K562 (cell line): Measurements from ENCODE around the gene EDARADD. TPM values are rescaled to one million over a fixed set of nuclear protein-coding genes. Genes with fewer than 3 reads are reported as not detected.
A peak's percentile ranks its signal among the peaks of the same experiment; 100 is the strongest.

Experiments used
- CTBP1 ChIP-seq: fragments of 450-650 bp; IDR thresholded peaks from 2 replicates; pipeline ENCODE4 v1.6.1; 2016; ENCODE audit warnings: borderline replicate concordance
- DPF2 ChIP-seq: fragments of 450-650 bp; IDR thresholded peaks from 2 replicates; pipeline ENCODE4 v1.6.1; 2016
- EP400 ChIP-seq: fragments of 450-650 bp; IDR thresholded peaks from 2 replicates; pipeline ENCODE4 v1.6.1; 2017; ENCODE audit warnings: antibody characterized with exemption, mild to moderate bottlenecking, moderate library complexity
- FOSL1 ChIP-seq: fragments of 200-800 bp; sonication (Bioruptor generic); conservative IDR thresholded peaks from 2 replicates; pipeline ENCODE4 v1.6.1; 2016; ENCODE audit warnings: missing genetic modification characterization, missing compliant biosample characterization
- HDAC6 ChIP-seq: IDR thresholded peaks from 2 replicates; pipeline ENCODE4 v1.6.1; 2012; ENCODE audit warnings: low read depth, mild to moderate bottlenecking, control low read depth, inconsistent platforms, low read length, moderate library complexity
- HOXB6 ChIP-seq: fragments of 250-450 bp; sonication (Bioruptor Pico); IDR thresholded peaks from 2 replicates; pipeline ENCODE4 v1.5.1; 2022; ENCODE audit warnings: mild to moderate bottlenecking, borderline replicate concordance
- NONO ChIP-seq, 2 experiments: fragments of 200-400 bp in 1 of 2; fragments of 450-650 bp in 1 of 2; formaldehyde crosslinking in 1 of 2; IDR thresholded peaks; 2 replicates each; pipeline ENCODE4 v1.6.1; 2017; ENCODE audit warnings: low read depth in 2 of 2, mild to moderate bottlenecking in 2 of 2, moderate library complexity in 2 of 2, low read length in 1 of 2
- POLR2H ChIP-seq: IDR thresholded peaks from 2 replicates; pipeline ENCODE4 v1.6.1; 2016; ENCODE audit warnings: missing genetic modification characterization, low read depth, mild to moderate bottlenecking, control low read depth, missing compliant biosample characterization, moderate library complexity
- RBM39 ChIP-seq: fragments of 200-400 bp; formaldehyde crosslinking; optimal IDR thresholded peaks from 2 replicates; pipeline ENCODE3; 2018; ENCODE audit warnings: low read depth, low read length
- SAP30 ChIP-seq: fragments of 200-600 bp; sonication (generic); IDR thresholded peaks from 2 replicates; pipeline ENCODE4 v1.6.1; 2012; ENCODE audit warnings: borderline replicate concordance, low read depth, mild to moderate bottlenecking, moderate library complexity, low read length, control low read depth, inconsistent platforms; ENCODE audit not compliant: insufficient read depth, poor library complexity, severe bottlenecking
- SRSF3 ChIP-seq: fragments of 200-400 bp; formaldehyde crosslinking; IDR thresholded peaks from 2 replicates; pipeline ENCODE4 v1.6.1; 2016; ENCODE audit warnings: mild to moderate bottlenecking, low read length, moderate library complexity; ENCODE audit not compliant: insufficient read depth
- TFAM ChIP-seq: fragments of 250-450 bp; sonication (Bioruptor Pico); conservative IDR thresholded peaks from 2 replicates; pipeline ENCODE4 v1.5.0; 2021; ENCODE audit warnings: mild to moderate bottlenecking, moderate library complexity
- ZBTB1 ChIP-seq: sonication (generic); formaldehyde crosslinking; IDR thresholded peaks from 2 replicates; pipeline ENCODE4 v1.8.1; 2023; ENCODE audit warnings: missing genetic modification reagents, low read depth, mild to moderate bottlenecking, borderline replicate concordance
- ZKSCAN1 ChIP-seq: fragments of 150-350 bp; IDR thresholded peaks from 2 replicates; pipeline ENCODE4 v1.6.1; 2016; ENCODE audit warnings: low read depth, low read length
- ZNF174 ChIP-seq: fragments of 250-450 bp; sonication (Bioruptor Pico); IDR thresholded peaks from 2 replicates; pipeline ENCODE4 v1.4.0; 2020; ENCODE audit warnings: mild to moderate bottlenecking
- ZNF253 ChIP-seq: fragments of 250-450 bp; sonication (Bioruptor Pico); conservative IDR thresholded peaks from 2 replicates; pipeline ENCODE4 v1.6.1; 2021; ENCODE audit warnings: mild to moderate bottlenecking
- polyA plus RNA-seq, 8 experiments: library from polyadenylated mRNA; depleted of rRNA in 4 of 8; stranded (reverse) in 5 of 8; unstranded in 3 of 8; fragments of >200 nt; fragmentation: Nextera tagmentation in 2 of 8; fragmentation: Illumina TruSeq in 1 of 8; extraction: Ambion mirVana in 2 of 8; extraction: Trizol in 1 of 8; gene quantifications; 2 replicates each; pipeline versions ENCODE4 v1.2.1 to v1.2.3, GENCODE V29; 2011 to 2014; ENCODE audit warnings: inconsistent platforms in 1 of 8, missing spikeins in 1 of 8
- total RNA-seq, 7 experiments: library from RNA; depleted of rRNA in 6 of 7; stranded (reverse); fragments of >200 nt in 6 of 7; fragmentation: Illumina TruSeq in 2 of 7; extraction: Trizol in 2 of 7; gene quantifications; 2 replicates each; pipeline versions ENCODE4 v1.2.1 to v1.2.3, GENCODE V29; 2011 to 2021; ENCODE audit warnings: low replicate concordance in 1 of 7
- TF ChIP-seq, protein P1 (sequence below): sonication (generic); formaldehyde crosslinking; IDR thresholded peaks from 2 replicates; pipeline ENCODE4 v1.9.0; 2022; ENCODE audit warnings: mild to moderate bottlenecking, missing genetic modification reagents
- TF ChIP-seq, protein P2 (sequence below), 2 experiments: fragments of 450-650 bp in 1 of 2; sonication (generic) in 1 of 2; formaldehyde crosslinking in 1 of 2; IDR thresholded peaks in 1 of 2; conservative IDR thresholded peaks in 1 of 2; 2 replicates each; pipeline versions ENCODE4 v1.6.1 to v1.8.1; 2016 to 2023; ENCODE audit warnings: mild to moderate bottlenecking in 2 of 2, moderate library complexity in 2 of 2, inconsistent platforms in 1 of 2, missing genetic modification reagents in 1 of 2
- TF ChIP-seq, protein P3 (sequence below): sonication (generic); formaldehyde crosslinking; IDR thresholded peaks from 2 replicates; pipeline ENCODE4 v1.8.0; 2023; ENCODE audit warnings: mild to moderate bottlenecking, missing genetic modification reagents
- TF ChIP-seq, protein P4 (sequence below): fragments of 250-450 bp; sonication (Bioruptor Pico); IDR thresholded peaks from 2 replicates; pipeline ENCODE4 v1.8.0; 2022; ENCODE audit warnings: inconsistent platforms
- TF ChIP-seq, protein P5 (sequence below): IDR thresholded peaks from 3 replicates; pipeline ENCODE4 v1.6.1; 2011; ENCODE audit warnings: borderline replicate concordance, mild to moderate bottlenecking, moderate library complexity; ENCODE audit not compliant: insufficient read length; ENCODE audit errors: extremely low read depth

EDARADD gene
- total and polyA plus RNA-seq, 9 of the 15 experiments (the other 6 are each of a cell fraction or from before 2014, with no cell fraction given), result 0.46 to 32.4 (median 20.6) TPM

DNA sequence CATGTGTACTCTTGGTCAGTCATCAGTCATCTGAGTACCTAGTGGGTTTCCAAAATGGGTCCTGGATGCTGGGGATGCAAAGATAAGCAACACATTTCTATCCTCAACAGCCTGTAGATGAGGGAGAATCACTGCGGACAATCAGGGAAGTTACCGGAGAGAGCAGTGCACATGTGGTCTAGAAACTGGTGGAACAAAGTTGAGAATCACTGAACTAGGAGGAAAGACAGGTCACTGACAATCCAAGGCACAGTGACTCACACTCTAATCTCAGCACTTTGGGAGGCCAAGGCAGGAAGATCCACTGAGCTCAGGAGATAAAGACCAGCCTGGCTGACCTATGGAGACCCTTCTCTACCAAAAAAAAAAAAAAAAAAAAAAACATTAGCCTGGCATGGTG is 98.3 kb downstream of the EDARADD start (continued):
- peak; percentile 54; the same call in 1 of the 2 replicates for TF ChIP-seq CTBP1
- no peak for TF ChIP-seq EP400
- TF ChIP-seq, protein P1, sequence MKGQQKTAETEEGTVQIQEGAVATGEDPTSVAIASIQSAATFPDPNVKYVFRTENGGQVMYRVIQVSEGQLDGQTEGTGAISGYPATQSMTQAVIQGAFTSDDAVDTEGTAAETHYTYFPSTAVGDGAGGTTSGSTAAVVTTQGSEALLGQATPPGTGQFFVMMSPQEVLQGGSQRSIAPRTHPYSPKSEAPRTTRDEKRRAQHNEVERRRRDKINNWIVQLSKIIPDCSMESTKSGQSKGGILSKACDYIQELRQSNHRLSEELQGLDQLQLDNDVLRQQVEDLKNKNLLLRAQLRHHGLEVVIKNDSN, result no peak
- peak; percentile 40; the same call in 1 of the 2 replicates for TF ChIP-seq DPF2
- no peak for TF ChIP-seq ZKSCAN1
- TF ChIP-seq, protein P2, sequence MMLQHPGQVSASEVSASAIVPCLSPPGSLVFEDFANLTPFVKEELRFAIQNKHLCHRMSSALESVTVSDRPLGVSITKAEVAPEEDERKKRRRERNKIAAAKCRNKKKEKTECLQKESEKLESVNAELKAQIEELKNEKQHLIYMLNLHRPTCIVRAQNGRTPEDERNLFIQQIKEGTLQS (IDR thresholded peaks at IDR 0.05), result peak; percentile 65; the same call in 1 of the 2 replicates
- TF ChIP-seq, protein P2 (CRISPR knock-in tag; conservative IDR thresholded peaks at IDR 0.05), result no peak
- no peak for TF ChIP-seq TFAM
- TF ChIP-seq FOSL1 (tag), result peak; percentile 85
- TF ChIP-seq RBM39, result no peak
- TF ChIP-seq HDAC6, result no peak
- TF ChIP-seq, protein P3, sequence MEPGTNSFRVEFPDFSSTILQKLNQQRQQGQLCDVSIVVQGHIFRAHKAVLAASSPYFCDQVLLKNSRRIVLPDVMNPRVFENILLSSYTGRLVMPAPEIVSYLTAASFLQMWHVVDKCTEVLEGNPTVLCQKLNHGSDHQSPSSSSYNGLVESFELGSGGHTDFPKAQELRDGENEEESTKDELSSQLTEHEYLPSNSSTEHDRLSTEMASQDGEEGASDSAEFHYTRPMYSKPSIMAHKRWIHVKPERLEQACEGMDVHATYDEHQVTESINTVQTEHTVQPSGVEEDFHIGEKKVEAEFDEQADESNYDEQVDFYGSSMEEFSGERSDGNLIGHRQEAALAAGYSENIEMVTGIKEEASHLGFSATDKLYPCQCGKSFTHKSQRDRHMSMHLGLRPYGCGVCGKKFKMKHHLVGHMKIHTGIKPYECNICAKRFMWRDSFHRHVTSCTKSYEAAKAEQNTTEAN (CRISPR knock-in tag), result no peak
- no peak for TF ChIP-seq NONO (IDR thresholded peaks at IDR 0.05; ENCODE audit: low read depth in 2 of 2, low read length in 1 of 2)
- TF ChIP-seq ZBTB1 (CRISPR knock-in tag), result no peak
- TF ChIP-seq SAP30, result no peak
- TF ChIP-seq, protein P4, sequence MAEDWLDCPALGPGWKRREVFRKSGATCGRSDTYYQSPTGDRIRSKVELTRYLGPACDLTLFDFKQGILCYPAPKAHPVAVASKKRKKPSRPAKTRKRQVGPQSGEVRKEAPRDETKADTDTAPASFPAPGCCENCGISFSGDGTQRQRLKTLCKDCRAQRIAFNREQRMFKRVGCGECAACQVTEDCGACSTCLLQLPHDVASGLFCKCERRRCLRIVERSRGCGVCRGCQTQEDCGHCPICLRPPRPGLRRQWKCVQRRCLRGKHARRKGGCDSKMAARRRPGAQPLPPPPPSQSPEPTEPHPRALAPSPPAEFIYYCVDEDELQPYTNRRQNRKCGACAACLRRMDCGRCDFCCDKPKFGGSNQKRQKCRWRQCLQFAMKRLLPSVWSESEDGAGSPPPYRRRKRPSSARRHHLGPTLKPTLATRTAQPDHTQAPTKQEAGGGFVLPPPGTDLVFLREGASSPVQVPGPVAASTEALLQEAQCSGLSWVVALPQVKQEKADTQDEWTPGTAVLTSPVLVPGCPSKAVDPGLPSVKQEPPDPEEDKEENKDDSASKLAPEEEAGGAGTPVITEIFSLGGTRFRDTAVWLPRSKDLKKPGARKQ (CRISPR knock-in tag), result no peak
- TF ChIP-seq HOXB6, result no peak
- no peak for TF ChIP-seq ZNF174 (CRISPR knock-in tag)
- TF ChIP-seq, protein P5, sequence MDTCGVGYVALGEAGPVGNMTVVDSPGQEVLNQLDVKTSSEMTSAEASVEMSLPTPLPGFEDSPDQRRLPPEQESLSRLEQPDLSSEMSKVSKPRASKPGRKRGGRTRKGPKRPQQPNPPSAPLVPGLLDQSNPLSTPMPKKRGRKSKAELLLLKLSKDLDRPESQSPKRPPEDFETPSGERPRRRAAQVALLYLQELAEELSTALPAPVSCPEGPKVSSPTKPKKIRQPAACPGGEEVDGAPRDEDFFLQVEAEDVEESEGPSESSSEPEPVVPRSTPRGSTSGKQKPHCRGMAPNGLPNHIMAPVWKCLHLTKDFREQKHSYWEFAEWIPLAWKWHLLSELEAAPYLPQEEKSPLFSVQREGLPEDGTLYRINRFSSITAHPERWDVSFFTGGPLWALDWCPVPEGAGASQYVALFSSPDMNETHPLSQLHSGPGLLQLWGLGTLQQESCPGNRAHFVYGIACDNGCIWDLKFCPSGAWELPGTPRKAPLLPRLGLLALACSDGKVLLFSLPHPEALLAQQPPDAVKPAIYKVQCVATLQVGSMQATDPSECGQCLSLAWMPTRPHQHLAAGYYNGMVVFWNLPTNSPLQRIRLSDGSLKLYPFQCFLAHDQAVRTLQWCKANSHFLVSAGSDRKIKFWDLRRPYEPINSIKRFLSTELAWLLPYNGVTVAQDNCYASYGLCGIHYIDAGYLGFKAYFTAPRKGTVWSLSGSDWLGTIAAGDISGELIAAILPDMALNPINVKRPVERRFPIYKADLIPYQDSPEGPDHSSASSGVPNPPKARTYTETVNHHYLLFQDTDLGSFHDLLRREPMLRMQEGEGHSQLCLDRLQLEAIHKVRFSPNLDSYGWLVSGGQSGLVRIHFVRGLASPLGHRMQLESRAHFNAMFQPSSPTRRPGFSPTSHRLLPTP, result no peak
- no peak for TF ChIP-seq ZNF253
- TF ChIP-seq SRSF3, result no peak
- TF ChIP-seq POLR2H, result no peak
